ENCODE data around the gene DHRS3.

DNA sequence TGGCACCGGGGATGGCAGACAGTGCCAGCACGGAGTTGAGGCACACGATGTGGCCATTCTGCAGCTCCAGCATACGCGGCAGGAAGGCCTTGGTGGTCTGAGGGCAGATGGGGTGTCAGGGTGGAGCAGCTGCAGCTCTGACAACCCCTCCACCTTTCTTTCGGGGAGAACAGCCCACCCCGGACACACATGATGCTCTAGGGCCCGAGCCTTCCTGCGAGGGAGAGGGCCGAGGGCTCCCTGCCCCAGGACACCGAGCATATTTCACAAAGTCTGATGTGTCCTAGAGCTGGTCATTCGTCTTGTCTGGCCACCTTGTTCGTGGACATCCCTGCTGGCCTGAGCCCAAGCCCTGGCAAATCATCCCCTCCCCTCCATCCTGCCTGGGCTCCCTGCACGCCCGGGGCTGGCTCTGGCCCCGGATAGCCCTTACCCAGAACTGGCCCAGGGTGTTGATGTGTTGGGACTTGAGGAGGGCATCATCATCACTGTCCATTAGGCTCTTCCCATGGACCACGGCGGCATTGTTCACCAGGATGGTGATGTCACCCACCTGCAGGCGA is 39.1 kb downstream of the DHRS3 start:
- TF ChIP-seq, protein P1, sequence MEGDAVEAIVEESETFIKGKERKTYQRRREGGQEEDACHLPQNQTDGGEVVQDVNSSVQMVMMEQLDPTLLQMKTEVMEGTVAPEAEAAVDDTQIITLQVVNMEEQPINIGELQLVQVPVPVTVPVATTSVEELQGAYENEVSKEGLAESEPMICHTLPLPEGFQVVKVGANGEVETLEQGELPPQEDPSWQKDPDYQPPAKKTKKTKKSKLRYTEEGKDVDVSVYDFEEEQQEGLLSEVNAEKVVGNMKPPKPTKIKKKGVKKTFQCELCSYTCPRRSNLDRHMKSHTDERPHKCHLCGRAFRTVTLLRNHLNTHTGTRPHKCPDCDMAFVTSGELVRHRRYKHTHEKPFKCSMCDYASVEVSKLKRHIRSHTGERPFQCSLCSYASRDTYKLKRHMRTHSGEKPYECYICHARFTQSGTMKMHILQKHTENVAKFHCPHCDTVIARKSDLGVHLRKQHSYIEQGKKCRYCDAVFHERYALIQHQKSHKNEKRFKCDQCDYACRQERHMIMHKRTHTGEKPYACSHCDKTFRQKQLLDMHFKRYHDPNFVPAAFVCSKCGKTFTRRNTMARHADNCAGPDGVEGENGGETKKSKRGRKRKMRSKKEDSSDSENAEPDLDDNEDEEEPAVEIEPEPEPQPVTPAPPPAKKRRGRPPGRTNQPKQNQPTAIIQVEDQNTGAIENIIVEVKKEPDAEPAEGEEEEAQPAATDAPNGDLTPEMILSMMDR (CRISPR knock-in tag; IDR thresholded peaks at IDR 0.05) = no peak
- TF ChIP-seq POLR2A (IDR thresholded peaks at IDR 0.05; ENCODE audit: insufficient read depth in 1 of 2, low read depth in 2 of 2, low read length in 2 of 2) (no peak), GRHL1 (CRISPR knock-in tag; conservative IDR thresholded peaks at IDR 0.05) (no peak), EZH2 (conservative IDR thresholded peaks at IDR 0.05; ENCODE audit: low read depth, low read length) (no peak), RAD21 (CRISPR knock-in tag; IDR thresholded peaks at IDR 0.05) (no peak), POLR2AphosphoS5 (IDR thresholded peaks at IDR 0.05; ENCODE audit: low read depth, low read length) (0 out of 2 replicates have a peak, but pooled peaks have one; percentile 22), ZNF660 (CRISPR knock-in tag; IDR thresholded peaks at IDR 0.05; ENCODE audit: borderline replicate concordance, low read depth) (no peak), SMC3 (IDR thresholded peaks at IDR 0.05; ENCODE audit: low read length) (no peak), KLF6 (CRISPR knock-in tag; IDR thresholded peaks at IDR 0.05) (no peak), PLRG1 (conservative IDR thresholded peaks at IDR 0.05) (no peak), YY1 (IDR thresholded peaks at IDR 0.05; ENCODE audit: insufficient read depth, insufficient replicate concordance, low read depth, low read length) (no peak), MYNN (CRISPR knock-in tag; IDR thresholded peaks at IDR 0.05; ENCODE audit: low read depth) (no peak)
- TF ChIP-seq, protein P2, sequence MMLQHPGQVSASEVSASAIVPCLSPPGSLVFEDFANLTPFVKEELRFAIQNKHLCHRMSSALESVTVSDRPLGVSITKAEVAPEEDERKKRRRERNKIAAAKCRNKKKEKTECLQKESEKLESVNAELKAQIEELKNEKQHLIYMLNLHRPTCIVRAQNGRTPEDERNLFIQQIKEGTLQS (CRISPR knock-in tag; IDR thresholded peaks at IDR 0.05) = no peak
